ELF-1 (cell line): Measurements from ENCODE around the gene CAPN5.
"Not testable (repeated sequence)": the region's sequence is repeated elsewhere in the genome, so short reads cannot be mapped to it uniquely, and the experiment has no call there.

Experiments
- DNase-seq: peaks from one replicate; pipeline ENCODE4 v3.0.0-alpha.2; 2016; ENCODE audit warnings: low read depth, low spot score

Gene CAPN5

GRCh38 chr11:77096591-77097019 lies 29.8 kb downstream of the CAPN5 start:
- no peak for DNase-seq

DNA sequence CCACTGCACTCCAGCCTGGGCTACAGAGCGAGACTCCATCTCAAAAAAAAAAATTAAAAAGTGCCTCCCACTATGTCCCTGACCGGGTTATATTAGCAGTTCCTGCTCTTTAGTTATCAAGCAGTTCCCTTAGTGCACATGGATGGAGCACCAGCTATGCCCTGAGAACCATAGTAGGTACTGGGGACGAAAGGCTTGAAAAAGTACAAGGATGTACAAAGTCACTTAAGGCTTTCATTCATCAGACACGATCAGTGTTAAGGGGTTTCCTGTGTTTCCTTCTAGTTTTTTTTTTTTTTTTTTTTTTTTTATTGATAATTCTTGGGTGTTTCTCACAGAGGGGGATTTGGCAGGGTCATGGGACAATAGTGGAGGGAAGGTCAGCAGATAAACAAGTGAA lies 30.4 kb downstream of the CAPN5 start:
- DNase-seq, result not testable (repeated sequence)

DNA sequence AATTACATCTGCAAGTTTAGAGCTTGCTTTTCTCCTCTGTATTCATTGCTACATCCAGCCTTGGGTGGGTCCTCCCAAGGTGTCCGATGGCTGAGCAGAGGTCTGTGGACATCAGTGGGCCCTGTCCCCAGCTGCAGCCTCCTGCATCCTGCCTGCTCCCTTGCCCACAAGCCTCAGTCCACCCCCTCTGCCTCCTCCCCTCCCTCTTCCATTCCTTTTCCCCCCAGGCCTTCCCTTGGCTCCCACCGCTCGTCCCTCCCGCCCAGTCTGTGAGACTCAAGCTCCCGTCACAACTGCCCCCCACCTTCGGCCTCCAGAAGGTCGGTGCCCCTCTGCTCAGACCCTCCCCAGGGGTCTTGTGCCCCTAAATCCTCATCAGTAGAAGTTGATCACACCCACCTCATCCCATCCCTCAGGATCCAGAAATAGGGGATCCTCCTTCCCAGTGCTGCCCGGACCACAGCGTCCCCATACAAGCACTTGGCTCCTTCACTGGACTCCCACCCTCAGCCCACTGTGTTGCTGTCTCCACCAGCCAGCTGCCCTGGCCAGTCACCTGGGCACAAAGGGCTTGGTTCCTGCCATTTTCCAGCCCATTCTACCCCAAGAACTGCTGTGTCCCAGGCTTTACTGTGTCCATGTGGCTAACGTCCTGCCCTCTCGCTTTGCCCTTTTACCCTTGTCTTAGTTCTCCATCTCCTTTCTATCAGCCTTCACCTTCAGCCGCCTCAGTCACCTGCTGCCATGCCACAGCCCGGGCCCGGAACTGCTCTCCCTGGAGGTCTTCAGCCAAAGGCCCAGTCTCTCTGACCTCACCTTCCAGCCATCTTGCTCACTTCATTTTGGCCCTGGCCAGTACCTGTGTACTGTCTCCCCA lies 33.6 kb downstream of the CAPN5 start:
- no peak for DNase-seq

GRCh38 chr11:77101043-77101537 lies 34.3 kb downstream of the CAPN5 start:
- DNase-seq, result peak; percentile 58

DNA sequence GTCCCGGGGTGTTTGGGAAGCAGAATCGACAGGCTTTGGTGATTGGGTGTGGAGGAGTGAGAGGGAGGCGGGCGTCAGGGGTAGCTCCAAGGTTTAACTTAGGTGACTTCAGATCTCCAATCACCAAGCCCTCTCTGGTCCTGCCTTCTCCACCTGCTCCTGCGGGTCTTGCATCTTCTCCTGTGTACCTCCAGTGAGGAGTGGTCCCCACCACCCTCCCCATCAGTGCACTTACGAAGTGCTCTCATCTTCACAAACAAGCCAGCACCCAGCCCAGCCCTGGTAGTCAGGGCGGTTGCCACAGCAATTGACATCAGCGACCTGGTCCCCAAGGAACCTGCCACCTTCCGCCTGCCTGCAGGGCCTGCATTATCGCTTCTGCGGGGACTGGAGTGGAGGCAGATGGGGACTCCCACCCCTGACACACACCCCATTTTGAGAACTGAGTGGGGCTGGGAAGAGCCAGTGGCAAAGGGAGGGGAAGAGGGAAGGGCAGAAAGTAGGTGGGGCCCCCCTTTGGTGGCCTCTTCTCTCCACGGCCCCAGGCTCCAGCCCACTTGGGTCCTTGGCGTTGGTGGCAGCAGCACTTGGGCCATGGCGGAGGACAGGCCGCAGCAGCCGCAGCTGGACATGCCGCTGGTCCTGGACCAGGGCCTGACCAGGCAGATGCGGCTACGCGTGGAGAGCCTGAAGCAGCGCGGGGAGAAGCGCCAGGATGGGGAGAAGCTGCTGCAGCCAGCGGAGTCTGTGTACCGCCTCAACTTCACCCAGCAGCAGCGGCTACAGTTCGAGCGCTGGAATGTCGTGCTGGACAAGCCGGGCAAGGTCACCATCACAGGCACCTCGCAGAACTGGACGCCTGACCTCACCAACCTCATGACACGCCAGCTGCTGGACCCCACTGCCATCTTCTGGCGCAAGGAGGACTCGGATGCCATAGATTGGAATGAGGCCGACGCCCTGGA lies 35.8 kb downstream of the CAPN5 start, which contains the start of gene OMP:
Gene OMP, plus strand, starts transcription at position 595 of the 965 bp plus-strand sequence. Its CDS starts 0 bp downstream, at position 595.
- DNase-seq, result no peak

DNA sequence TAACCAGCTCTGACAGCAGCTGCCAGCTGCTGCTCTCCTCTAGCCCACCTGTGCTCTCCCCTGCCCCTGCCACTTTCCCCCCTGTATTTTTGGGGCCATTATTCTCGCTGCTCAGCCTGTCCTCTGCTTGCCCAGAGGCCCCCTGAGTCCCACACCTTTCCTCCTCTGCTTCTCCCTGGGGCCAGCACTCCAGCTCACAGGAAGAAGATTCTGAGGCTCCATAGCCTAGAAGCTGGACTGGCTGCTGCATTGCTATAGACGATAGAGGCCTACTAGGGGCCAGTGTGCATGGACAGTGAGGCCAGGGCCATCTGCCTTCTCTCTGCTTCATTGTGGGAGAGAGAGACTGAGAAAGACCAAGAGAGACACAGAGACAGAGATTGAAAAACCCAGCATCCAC lies 36.5 kb downstream of the CAPN5 start:
- DNase-seq, result no peak

- DNase-seq, result no peak
Observed at GRCh38 chr11:77104727-77105126, 38.0 kb downstream of the CAPN5 start.

DNA sequence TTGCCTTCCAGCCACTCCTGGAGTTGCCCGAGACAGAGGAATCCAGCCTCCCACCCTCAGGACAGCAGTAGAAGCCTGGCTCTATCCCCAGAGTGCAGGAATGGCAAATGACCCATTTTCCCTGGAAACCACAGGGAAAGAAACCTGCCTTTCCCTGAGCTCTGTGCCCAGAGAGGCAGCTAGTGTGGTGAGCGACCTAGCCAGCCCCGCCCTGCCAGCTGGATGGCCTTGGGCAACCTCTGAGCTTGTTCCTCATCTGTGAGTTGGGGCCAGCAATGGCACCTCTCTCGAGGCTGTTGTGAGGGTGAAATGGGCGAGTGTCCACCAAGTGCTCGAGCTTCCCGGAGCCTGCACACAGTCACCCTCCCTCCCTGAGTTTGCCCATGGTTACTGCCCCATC lies 39.5 kb downstream of the CAPN5 start:
- DNase-seq, result no peak

DNA sequence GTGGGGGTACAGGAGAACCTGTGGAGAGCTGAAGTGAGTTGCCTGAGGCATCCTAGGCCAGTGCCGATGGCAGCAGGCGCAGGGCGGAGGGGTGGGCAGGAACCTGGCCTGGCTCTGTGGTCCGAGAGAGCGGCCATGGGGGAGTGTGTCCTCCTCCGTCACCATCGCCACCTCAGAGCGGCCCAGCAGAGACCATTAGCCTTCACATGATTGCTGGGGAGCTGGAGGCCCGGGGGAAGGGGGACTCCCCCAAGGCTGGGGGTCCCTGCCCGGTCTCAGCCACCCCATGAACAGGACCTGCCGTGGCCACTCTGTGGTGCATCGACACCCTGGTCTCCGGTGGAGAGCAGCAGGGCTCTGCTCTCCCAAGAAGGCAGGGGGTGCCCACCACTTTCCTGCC lies 40.0 kb downstream of the CAPN5 start:
- DNase-seq, result no peak

- no peak for DNase-seq
Observed at GRCh38 chr11:77107950-77108349, 41.2 kb downstream of the CAPN5 start.

- no peak for DNase-seq
Observed at GRCh38 chr11:77108436-77108835, 41.7 kb downstream of the CAPN5 start.

DNA sequence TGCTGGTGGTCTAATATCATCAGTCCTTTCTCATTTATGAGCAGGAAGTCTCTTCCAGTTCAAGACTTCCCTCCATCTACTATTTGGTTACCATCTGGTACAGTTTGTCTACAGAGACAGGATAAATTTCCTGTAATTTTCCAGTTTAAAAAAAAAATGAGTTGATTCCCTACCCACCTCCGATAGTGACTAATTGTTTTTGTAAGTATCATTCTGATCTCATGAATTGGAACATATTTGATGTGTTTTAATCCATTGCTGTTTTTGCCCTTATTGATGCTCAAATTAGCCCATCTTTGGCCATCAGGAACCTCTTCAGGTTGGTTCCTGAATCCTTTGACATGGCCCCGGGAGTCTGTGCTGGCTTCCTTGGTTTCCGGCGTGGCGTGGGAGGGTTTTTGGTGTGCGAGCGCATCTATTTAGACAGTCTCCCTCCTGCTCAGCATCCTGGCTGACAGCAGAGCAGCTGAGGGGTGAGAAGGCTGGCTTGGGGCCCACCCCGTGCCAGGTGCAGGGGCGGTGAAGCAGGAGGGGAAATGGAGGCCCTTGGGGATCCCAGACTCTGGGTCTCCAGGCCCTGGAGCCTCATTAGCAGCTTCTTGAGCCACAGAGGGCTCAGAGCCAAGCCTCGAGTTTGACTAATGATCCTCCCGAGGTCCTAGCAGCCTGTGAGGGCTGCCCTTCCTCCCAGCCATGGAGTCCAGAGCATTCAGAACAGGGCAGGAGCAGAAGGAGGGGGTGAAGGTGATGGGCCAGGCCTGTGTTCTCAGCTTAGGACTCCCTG lies 42.7 kb downstream of the CAPN5 start:
- DNase-seq, result no peak

DNA sequence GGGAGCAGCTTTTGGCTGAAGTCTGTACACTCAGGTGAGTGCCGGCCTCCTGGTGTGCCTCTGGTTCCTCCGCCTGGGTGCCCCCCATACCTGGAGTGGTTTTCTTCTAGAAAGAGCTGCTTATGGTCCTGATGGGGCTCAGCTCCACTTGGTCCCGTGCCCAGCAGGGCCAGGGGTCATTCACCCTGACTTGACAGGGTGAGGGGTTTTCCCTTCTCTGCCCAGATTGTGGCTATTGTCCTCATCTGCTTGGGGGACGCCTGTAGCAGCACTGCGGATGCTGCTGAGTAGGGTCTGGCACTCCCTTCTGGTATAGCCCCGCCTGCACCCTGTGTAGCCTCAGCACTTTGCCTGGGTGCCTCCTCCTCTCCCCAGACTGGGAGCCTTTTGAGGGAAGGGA lies 44.1 kb downstream of the CAPN5 start:
- DNase-seq, result no peak

DNA sequence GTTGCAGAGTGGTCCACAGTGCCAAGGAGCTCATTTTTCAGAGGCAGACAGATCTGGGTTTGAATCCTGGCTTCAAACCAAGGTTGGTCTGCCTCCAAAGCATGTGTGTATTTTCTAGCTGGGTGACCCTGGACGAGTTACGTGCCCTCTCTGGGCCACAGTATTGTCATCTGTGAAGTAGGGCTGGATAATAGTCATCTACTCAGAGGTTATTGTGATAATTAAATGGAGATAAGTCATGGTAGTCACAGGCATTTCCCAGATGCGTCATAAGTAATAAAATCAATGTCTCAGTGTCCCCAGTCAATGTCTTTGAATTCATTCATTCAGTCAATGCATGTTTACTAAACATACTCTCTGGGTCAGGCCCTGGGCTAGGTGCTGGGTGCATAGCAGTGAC lies 44.5 kb downstream of the CAPN5 start:
- DNase-seq, result no peak

- DNase-seq, result no peak
Observed at GRCh38 chr11:77111946-77112345, 45.2 kb downstream of the CAPN5 start.

DNA sequence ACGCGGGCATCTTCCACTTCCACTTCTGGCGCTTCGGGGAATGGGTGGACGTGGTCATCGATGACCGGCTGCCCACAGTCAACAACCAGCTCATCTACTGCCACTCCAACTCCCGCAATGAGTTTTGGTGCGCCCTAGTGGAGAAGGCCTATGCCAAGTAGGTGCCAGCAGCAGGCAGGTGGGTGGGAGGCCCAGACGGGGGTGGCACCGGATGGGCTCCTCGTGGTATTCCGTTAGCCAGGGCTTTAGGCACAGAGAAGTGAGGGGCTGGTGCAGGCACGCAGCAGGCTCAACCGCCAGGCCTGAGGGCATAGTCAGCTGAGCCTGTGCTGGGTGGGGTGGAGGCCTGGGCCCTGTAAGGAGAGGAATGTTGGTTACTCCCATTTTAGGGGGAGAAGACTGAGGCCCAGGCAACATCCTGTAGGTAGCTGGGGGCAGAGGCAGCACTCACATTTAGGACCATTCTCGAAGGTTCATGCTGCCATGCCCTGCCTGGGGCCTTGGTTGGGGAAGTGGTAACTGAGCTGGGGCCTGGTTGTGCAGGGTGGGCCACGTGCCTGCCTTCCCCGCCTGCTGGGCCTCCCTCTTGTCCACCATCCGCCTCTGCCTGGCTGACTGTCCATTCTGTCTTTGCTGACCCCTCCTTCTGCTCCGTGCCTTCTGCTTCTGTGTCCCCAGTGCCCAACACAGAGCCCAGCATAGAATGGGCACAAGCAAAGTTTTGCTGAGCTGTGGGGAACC lies 46.0 kb downstream of the CAPN5 start:
- no peak for DNase-seq

- peak; percentile 41 for DNase-seq
Observed at GRCh38 chr11:77113382-77114088, 46.8 kb downstream of the CAPN5 start.

GRCh38 chr11:77114089-77114463 lies 47.3 kb downstream of the CAPN5 start:
- no peak for DNase-seq

GRCh38 chr11:77115181-77115611 lies 48.4 kb downstream of the CAPN5 start:
- DNase-seq, result no peak

DNA sequence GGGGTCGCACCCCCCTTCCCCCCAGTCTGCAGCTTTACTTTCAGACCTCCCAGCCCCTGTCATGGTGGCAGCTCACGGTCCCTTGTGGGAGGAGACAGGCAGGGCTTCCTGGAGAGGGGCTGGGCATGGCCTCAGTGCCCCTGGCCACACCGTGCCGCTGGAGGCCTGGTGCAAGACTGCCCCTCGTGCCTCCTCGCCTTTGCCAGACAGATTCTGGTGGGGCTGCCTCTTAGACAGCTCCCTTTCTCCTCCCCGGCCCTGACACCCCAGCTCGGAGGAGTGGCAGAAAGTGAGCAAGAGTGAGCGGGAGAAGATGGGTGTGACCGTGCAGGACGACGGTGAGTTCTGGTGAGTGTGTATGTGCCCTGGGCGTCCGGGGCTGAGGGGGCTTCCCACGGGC lies 49.2 kb downstream of the CAPN5 start:
- DNase-seq, result no peak
